H1 (cell line): ENCODE results near the gene FOXS1. TPM values are rescaled to one million over a fixed set of nuclear protein-coding genes. Genes with fewer than 3 reads are reported as not detected.

Source experiments
- CTCF ChIA-PET: fragments of 300-600 bp; sonication (Branson Sonifier 250); formaldehyde crosslinking; loops from one replicate; lab custom pipeline; 2021; ENCODE audit not compliant: partially characterized antibody; lab: Charles Lee
- POLR2A ChIA-PET: fragments of 300-600 bp; sonication (Branson Sonifier 250); formaldehyde crosslinking; loops from one replicate; lab custom pipeline; 2021; ENCODE audit warnings: inconsistent platforms; ENCODE audit not compliant: partially characterized antibody; lab: Charles Lee
- DNase-seq, 2 experiments: peaks; one replicate each; pipeline versions ENCODE4 v3.0.0 to v3.0.0-alpha.2; 2010 to 2022; ENCODE audit warnings: low spot score in 2 of 2, low read depth in 1 of 2, mixed read lengths in 1 of 2
- FAIRE-seq: peaks from 2 replicates; lab custom pipeline; 2011; peaks lifted over from hg19 to GRCh38; lab: Jason Lieb, UNC
- H2AFZ ChIP-seq: 2 replicates; pipeline ENCODE4 v1.8.1; 2012; ENCODE audit warnings: low read length, inconsistent platforms
- H2AK5ac ChIP-seq: 2 replicates; pipeline ENCODE4 v1.6.1; 2013; ENCODE audit warnings: low read depth, low read length
- H2BK120ac ChIP-seq: replicated peaks from 2 replicates; pipeline ENCODE3; 2013; ENCODE audit warnings: low read depth, low read length, inconsistent platforms
- H2BK12ac ChIP-seq: 2 replicates; pipeline ENCODE4 v1.6.1; 2013; ENCODE audit warnings: low read depth, low read length
- H2BK15ac ChIP-seq: 2 replicates; pipeline ENCODE4 v1.6.1; 2013; ENCODE audit warnings: low read length
- H2BK20ac ChIP-seq: 2 replicates; pipeline ENCODE4 v1.6.1; 2013; ENCODE audit warnings: low read length
- H2BK5ac ChIP-seq: 2 replicates; pipeline ENCODE4 v1.6.1; 2013; ENCODE audit warnings: low read depth, low read length
- H3K14ac ChIP-seq: 2 replicates; pipeline ENCODE4 v1.6.1; 2013; ENCODE audit warnings: inconsistent platforms; ENCODE audit not compliant: insufficient read length
- H3K18ac ChIP-seq: 2 replicates; pipeline ENCODE4 v1.6.1; 2013; ENCODE audit warnings: low read length; ENCODE audit errors: extremely low read depth
- H3K23ac ChIP-seq: 2 replicates; pipeline ENCODE4 v1.6.1; 2013; ENCODE audit warnings: inconsistent platforms; ENCODE audit not compliant: insufficient read length
- H3K23me2 ChIP-seq: 2 replicates; pipeline ENCODE4 v1.6.1; 2013; ENCODE audit warnings: low read depth, low read length
- H3K27ac ChIP-seq: 2 replicates; pipeline ENCODE4 v1.6.1; 2011; ENCODE audit warnings: low read depth, low read length, inconsistent platforms
- H3K27me3 ChIP-seq, 4 experiments: replicated peaks in 1 of 4; 1 replicate in 1 of 4; 2 replicates in 3 of 4; pipeline versions ENCODE4 v1.6.1 to v1.8.1; 2011 to 2013; ENCODE audit warnings: low read length in 3 of 4, mild to moderate bottlenecking in 3 of 4, inconsistent platforms in 2 of 4, mixed read lengths in 2 of 4, moderate library complexity in 1 of 4; ENCODE audit not compliant: control insufficient read depth in 3 of 4, insufficient read depth in 3 of 4; ENCODE audit errors: extremely low read depth in 1 of 4
- H3K36me3 ChIP-seq, 4 experiments: 2 replicates each; pipeline versions ENCODE4 v1.6.1 to v1.8.1; 2011 to 2013; ENCODE audit warnings: mild to moderate bottlenecking in 4 of 4, low read length in 3 of 4, moderate library complexity in 2 of 4, control low read depth in 1 of 4, inconsistent platforms in 1 of 4; ENCODE audit not compliant: insufficient read depth in 4 of 4, control insufficient read depth in 2 of 4
- H3K4ac ChIP-seq: replicated peaks from 2 replicates; pipeline ENCODE3; 2013; ENCODE audit warnings: low read length, low read depth, mixed read lengths, inconsistent platforms; ENCODE audit not compliant: insufficient read length
- H3K4me1 ChIP-seq, 4 experiments: replicated peaks in 1 of 4; 1 replicate in 1 of 4; 2 replicates in 3 of 4; pipeline versions ENCODE4 v1.6.1 to v1.8.1; 2011 to 2013; ENCODE audit warnings: low read length in 3 of 4, inconsistent platforms in 2 of 4, mixed read lengths in 1 of 4; ENCODE audit not compliant: insufficient read depth in 4 of 4, control insufficient read depth in 3 of 4
- H3K4me2 ChIP-seq, 2 experiments: 2 replicates each; pipeline versions ENCODE4 v1.6.1 to v1.8.1; 2011 to 2013; ENCODE audit warnings: low read depth in 2 of 2, low read length in 2 of 2, control low read depth in 1 of 2, inconsistent platforms in 1 of 2, mild to moderate bottlenecking in 1 of 2; ENCODE audit not compliant: insufficient read depth in 1 of 2
- H3K4me3 ChIP-seq, 4 experiments: fragments of 200-600, 300-600 bp in 1 of 4; sonication (generic), shearing (Covaris generic), sonication (Bioruptor Twin) in 1 of 4; 2 replicates each; pipeline versions ENCODE4 v1.5.1 to v1.8.1; 2011 to 2016; ENCODE audit warnings: low read length in 4 of 4, low read depth in 3 of 4, control low read depth in 2 of 4, inconsistent platforms in 2 of 4, mild to moderate bottlenecking in 2 of 4, mixed read lengths in 1 of 4, moderate library complexity in 1 of 4; ENCODE audit not compliant: insufficient read depth in 2 of 4; ENCODE audit errors: extremely low read depth in 1 of 4
- H3K56ac ChIP-seq: replicated peaks from 2 replicates; pipeline ENCODE3; 2013; ENCODE audit warnings: low read depth, mild to moderate bottlenecking, mixed read lengths, low read length, inconsistent platforms; ENCODE audit not compliant: insufficient read length
- H3K79me1 ChIP-seq: 2 replicates; pipeline ENCODE4 v1.6.1; 2013; ENCODE audit warnings: low read depth, low read length, control low read depth
- H3K79me2 ChIP-seq, 2 experiments: 2 replicates each; pipeline versions ENCODE4 v1.6.1 to v1.8.1; 2012 to 2013; ENCODE audit warnings: low read length in 2 of 2, mild to moderate bottlenecking in 2 of 2, inconsistent platforms in 1 of 2; ENCODE audit not compliant: insufficient read depth in 2 of 2, control insufficient read depth in 1 of 2
- H3K9ac ChIP-seq, 4 experiments: replicated peaks in 1 of 4; 1 replicate in 1 of 4; 2 replicates in 3 of 4; pipeline versions ENCODE4 v1.6.1 to v1.8.1; 2011 to 2013; ENCODE audit warnings: low read depth in 3 of 4, low read length in 3 of 4, control low read depth in 2 of 4, mild to moderate bottlenecking in 2 of 4, moderate library complexity in 2 of 4, inconsistent platforms in 1 of 4; ENCODE audit errors: extremely low read depth in 1 of 4
- H3K9me3 ChIP-seq, 2 experiments: 2 replicates each; pipeline versions ENCODE4 v1.6.1 to v1.8.1; 2012 to 2013; ENCODE audit warnings: mild to moderate bottlenecking in 2 of 2, moderate library complexity in 2 of 2, control low read depth in 1 of 2, inconsistent platforms in 1 of 2, low read depth in 1 of 2, low read length in 1 of 2, mixed read lengths in 1 of 2; ENCODE audit not compliant: insufficient read depth in 2 of 2
- H4K20me1 ChIP-seq, 2 experiments: replicated peaks in 1 of 2; 2 replicates each; pipeline versions ENCODE3 to v1.8.1; 2011 to 2013; ENCODE audit warnings: inconsistent platforms in 2 of 2, low read length in 2 of 2, mild to moderate bottlenecking in 1 of 2; ENCODE audit not compliant: insufficient read depth in 2 of 2, control insufficient read depth in 1 of 2
- H4K5ac ChIP-seq: 2 replicates; pipeline ENCODE4 v1.6.1; 2013; ENCODE audit warnings: low read length, low read depth, mixed read lengths, inconsistent platforms; ENCODE audit not compliant: insufficient read length
- H4K8ac ChIP-seq: 2 replicates; pipeline ENCODE4 v1.8.0; 2013; ENCODE audit warnings: mild to moderate bottlenecking, moderate library complexity, low read length, inconsistent platforms; ENCODE audit not compliant: insufficient read depth; ENCODE audit errors: extremely low read depth
- H4K91ac ChIP-seq: replicated peaks from 2 replicates; pipeline ENCODE3; 2013; ENCODE audit warnings: low read length, mixed read lengths, inconsistent platforms; ENCODE audit not compliant: insufficient read length
- ASH2L ChIP-seq: fragments of 200-600, 300-600 bp; sonication (generic); IDR thresholded peaks from one replicate; pipeline ENCODE4 v1.7.1; 2017; ENCODE audit warnings: low read length
- CBX5 ChIP-seq: fragments of 300-800, 300-1000 bp; sonication (generic); IDR thresholded peaks from 2 replicates; pipeline ENCODE4 v1.7.1; 2016; ENCODE audit warnings: antibody characterized with exemption, low read length, low read depth
- HDAC6 ChIP-seq: IDR thresholded peaks from one replicate; pipeline ENCODE4 v1.7.1; 2012; ENCODE audit warnings: low read depth, mild to moderate bottlenecking, inconsistent platforms, low read length, moderate library complexity
- JUND ChIP-seq: IDR thresholded peaks from 2 replicates; pipeline ENCODE4 v1.6.1; 2011; ENCODE audit warnings: mild to moderate bottlenecking, improper control_type of control experiment, low read length
- KDM4A ChIP-seq: IDR thresholded peaks from one replicate; pipeline ENCODE4 v1.7.1; 2012; ENCODE audit warnings: low read depth, mild to moderate bottlenecking, moderate library complexity, low read length, inconsistent platforms; ENCODE audit not compliant: severe bottlenecking
- KDM5A ChIP-seq: fragments of 200-600 bp; IDR thresholded peaks from 2 replicates; pipeline ENCODE4 v1.7.1; 2012; ENCODE audit warnings: mild to moderate bottlenecking, low read length, inconsistent platforms, mixed read lengths
- PHF8 ChIP-seq: fragments of 200-600 bp; sonication (generic); conservative IDR thresholded peaks from 2 replicates; pipeline ENCODE4 v1.7.1; 2012; ENCODE audit warnings: low read depth, mild to moderate bottlenecking, inconsistent platforms, low read length, moderate library complexity
- RXRA ChIP-seq: IDR thresholded peaks from 2 replicates; pipeline ENCODE4 v1.6.1; 2011; ENCODE audit warnings: low read depth, mild to moderate bottlenecking, low read length, moderate library complexity; ENCODE audit not compliant: insufficient read depth
- SIRT6 ChIP-seq: IDR thresholded peaks from one replicate; pipeline ENCODE4 v1.7.1; 2012; ENCODE audit warnings: low read length, inconsistent platforms
- SIX5 ChIP-seq: IDR thresholded peaks from 2 replicates; pipeline ENCODE4 v1.6.1; 2011; ENCODE audit warnings: mild to moderate bottlenecking, low read depth, low read length
- SP1 ChIP-seq: IDR thresholded peaks from 2 replicates; pipeline ENCODE4 v1.6.1; 2011; ENCODE audit warnings: low read depth, low read length
- WGBS, 2 experiments: shearing (Covaris generic) in 1 of 2; methylation state at CpG; one replicate each; pipeline versions ENCODE4 v1.1.6 to v1.1.7; 2013 to 2015; ENCODE audit warnings: low lambda C conversion rate in 2 of 2, mixed read lengths in 2 of 2, inconsistent platforms in 1 of 2, low coverage in 1 of 2, missing lambda C conversion rate in 1 of 2; ENCODE audit not compliant: insufficient replicate concordance in 2 of 2, insufficient coverage in 1 of 2, insufficient read length in 1 of 2; ENCODE audit errors: extremely low coverage in 1 of 2, missing lambda C conversion rate in 1 of 2; 5-methylcytosine and 5-hydroxymethylcytosine counted together
- long read RNA-seq, 2 experiments: library from RNA in 1 of 2; library from capped mRNA in 1 of 2; stranded (forward); transcript quantifications; one replicate each; pipeline ENCODE4 v2.0.0, GENCODE V29; 2021; ENCODE audit warnings: inconsistent platforms in 1 of 2
- polyA minus RNA-seq, 3 experiments: library from RNA; depleted of rRNA, polyadenylated mRNA; stranded (reverse); fragments of >200 nt; gene quantifications; 1 replicate in 2 of 3; 2 replicates in 1 of 3; pipeline ENCODE4 v1.2.3, GENCODE V29; 2011
- polyA plus RNA-seq, 7 experiments: library from polyadenylated mRNA; depleted of rRNA in 3 of 7; stranded (reverse) in 5 of 7; unstranded in 2 of 7; fragments of >200 nt in 5 of 7; fragments of 200-250 nt in 2 of 7; gene quantifications; 1 replicate in 5 of 7; 2 replicates in 1 of 7; 4 replicates in 1 of 7; pipeline versions ENCODE4 v1.2.1 to v1.2.3, GENCODE V29; 2011 to 2013; ENCODE audit warnings: missing spikeins in 2 of 7, mixed read lengths in 2 of 7
- total RNA-seq: library from RNA; stranded (reverse); fragmentation: NEBNext Ultra II Directional; extraction: Animal tissue kit (Norgen Biotek cat#: 25700); gene quantifications from 2 replicates; pipeline ENCODE4 v1.2.1, GENCODE V29; 2021

FOXS1 gene
- total RNA-seq = not detected in 2 replicates
- polyA plus RNA-seq (2011; rRNA removed) = 0.45 and 0.47 TPM in 2 replicates
- polyA plus RNA-seq (2011; cell fraction: cytosol; rRNA removed) = 0.36 TPM
- 0.43 TPM for polyA plus RNA-seq (2011; cell fraction: nucleus; rRNA removed)
- 0.13 to 0.28 TPM in 2 of 4 replicates, not detected in the others for polyA plus RNA-seq (2012, experiment 1 of 2)
- 0.26 TPM for polyA plus RNA-seq (2012, experiment 2 of 2)
- polyA plus RNA-seq (2013, experiment 1 of 2) = 0.12 TPM
- polyA plus RNA-seq (2013, experiment 2 of 2) = 0.20 TPM
- not detected in 2 replicates for polyA minus RNA-seq (2011; rRNA and poly(A)+ RNA removed)
- not detected for polyA minus RNA-seq (2011; cell fraction: cytosol; rRNA and poly(A)+ RNA removed)
- polyA minus RNA-seq (2011; cell fraction: nucleus; rRNA and poly(A)+ RNA removed) = 1.00 TPM
- long read RNA-seq, experiment 1 = 0 reads
- long read RNA-seq, experiment 2 = 0 reads

DNA sequence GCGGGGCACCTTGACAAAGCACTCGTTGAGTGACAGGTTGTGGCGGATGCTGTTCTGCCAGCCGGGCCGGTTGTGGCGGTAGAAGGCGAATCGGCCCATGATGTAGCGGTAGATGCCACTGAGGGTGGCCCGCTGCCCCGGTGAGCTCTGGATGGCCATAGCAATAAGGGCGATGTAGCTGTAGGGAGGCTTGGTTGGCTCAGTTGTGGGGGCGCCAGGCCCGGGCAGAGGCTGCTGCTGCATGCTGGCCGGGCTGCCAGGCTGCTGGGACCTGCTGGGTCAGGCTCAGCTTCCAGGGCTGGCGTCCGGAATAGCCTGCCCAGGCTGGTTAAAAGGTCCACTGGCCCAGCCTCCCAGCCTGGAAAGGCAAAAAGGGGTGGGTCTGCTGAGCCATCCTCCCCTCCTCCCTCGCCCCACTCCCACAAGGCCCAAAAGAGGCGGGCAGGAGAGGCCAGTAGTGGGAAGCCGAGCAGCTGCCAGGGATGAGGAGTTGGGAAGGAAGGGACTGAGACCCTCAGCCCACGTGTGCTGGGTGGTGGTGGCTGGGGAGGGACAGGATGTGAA, at the start of gene FOXS1:
FOXS1 (minus strand) TSS at position 305 of the 564 bp plus-strand sequence; CDS start at position 243, 62 bp downstream.
- no peaks in the 10 kb centered on the region for H4K20me1 ChIP-seq
- no peak within 1 kb of the TSS for H3K14ac ChIP-seq
- H3K9ac ChIP-seq = no peak within 1 kb of the TSS
- WGBS, 2 experiments = 72% methylated on average over 21 of the region's 21 CpGs; no CpG with 5 or more reads in 1 of the 2 experiments
- no peaks in the 10 kb centered on the region for H3K36me3 ChIP-seq
- no peak for FAIRE-seq
- no peak within 1 kb of the TSS; the same call in 1 of the 2 replicates for H3K18ac ChIP-seq
- TF ChIP-seq KDM4A = no peak
- no peak for TF ChIP-seq RXRA
- TF ChIP-seq PHF8 = no peak
- no peak for TF ChIP-seq SIRT6
- no peak for TF ChIP-seq SP1
- no peak for TF ChIP-seq KDM5A
- no peak for TF ChIP-seq HDAC6
- no peak for TF ChIP-seq SIX5
- TF ChIP-seq CBX5 = no peak
- no peak for TF ChIP-seq ASH2L
- TF ChIP-seq JUND = no peak
- peak within 1 kb of the TSS; percentile 60; the same call in 1 of the 2 replicates for H2BK5ac ChIP-seq
- no peak within 1 kb of the TSS for H3K4me2 ChIP-seq
- H3K79me1 ChIP-seq = no peaks in the 10 kb centered on the region
- no peak within 1 kb of the TSS for H3K23ac ChIP-seq
- H3K9me3 ChIP-seq = no peaks in the 10 kb centered on the region
- H4K91ac ChIP-seq = no peak within 1 kb of the TSS
- H3K4me3 ChIP-seq = peak within 1 kb of the TSS in 1 of 4 experiments; percentile 14; a peak in 1 of 8 replicates
- peaks cover 5 to 25% (median 19%) of the 10 kb centered on the region in 4 experiments for H3K27me3 ChIP-seq
- no peak within 1 kb of the TSS for H3K4ac ChIP-seq
- no peak within 1 kb of the TSS for H3K27ac ChIP-seq
- H4K8ac ChIP-seq = no peak within 1 kb of the TSS
- H3K79me2 ChIP-seq = no peaks in the 10 kb centered on the region
- peak within 1 kb of the TSS; percentile 93 for H2BK20ac ChIP-seq
- H3K4me1 ChIP-seq = peaks cover 4 to 38% (median 33%) of the 10 kb centered on the region in 4 experiments
- H2BK15ac ChIP-seq = peak within 1 kb of the TSS; percentile 84
- no peak within 1 kb of the TSS for H3K56ac ChIP-seq
- no peak within 1 kb of the TSS for H2AFZ ChIP-seq
- peaks cover 4% of the 10 kb centered on the region for H3K23me2 ChIP-seq
- ChIA-PET CTCF (interaction anchor here (0.6 to 4.2 kb wide), 15 partner anchors 9 to 803 kb away, joined by 3 to 44 read pairs (median 4); no protein-coding TSS in a partner anchor), POLR2A (interaction anchor here (0.9 to 1.1 kb wide), 2 partner anchors 11 to 22 kb away, joined by 3 to 4 read pairs; no protein-coding TSS in a partner anchor)
- H2BK120ac ChIP-seq = no peak within 1 kb of the TSS
- H2AK5ac ChIP-seq = no peak within 1 kb of the TSS
- peak within 1 kb of the TSS; percentile 4; the same call in 1 of the 2 replicates for H2BK12ac ChIP-seq
- H4K5ac ChIP-seq = no peak within 1 kb of the TSS
- no peak for DNase-seq
